Upper lobe of left lung (tissue), 4 donors: Measurements from ENCODE around the gene STAU1.

ENCODE experiments used
- CTCF ChIP-seq, 6 experiments: fragments of 450-650 bp in 4 of 6; fragments of 200-600 bp in 2 of 6; sonication (generic) in 2 of 6; IDR thresholded peaks; one replicate each; pipeline ENCODE4 v1.5.1; 2016 to 2019; ENCODE audit warnings: antibody characterized with exemption in 6 of 6
- EP300 ChIP-seq, 4 donors: sonication (generic); formaldehyde crosslinking; IDR thresholded peaks; one replicate each; pipeline ENCODE4 v1.5.1; 2017; ENCODE audit warnings: antibody characterized with exemption in 4 of 4, control low read depth in 2 of 4
- POLR2A ChIP-seq, 4 donors: fragments of 450-650 bp; IDR thresholded peaks; one replicate each; pipeline ENCODE4 v1.5.1; 2016 to 2017; ENCODE audit warnings: antibody characterized with exemption in 4 of 4, mild to moderate bottlenecking in 2 of 4
- POLR2AphosphoS5 ChIP-seq, 2 donors: sonication (generic); formaldehyde crosslinking; IDR thresholded peaks; one replicate each; pipeline ENCODE4 v1.5.1; 2017; ENCODE audit warnings: antibody characterized with exemption in 2 of 2

- no peak for TF ChIP-seq POLR2A (IDR thresholded peaks at IDR 0.05)
- TF ChIP-seq CTCF (IDR thresholded peaks at IDR 0.05): no peak
- no peak for TF ChIP-seq POLR2AphosphoS5 (IDR thresholded peaks at IDR 0.05)
- TF ChIP-seq EP300 (IDR thresholded peaks at IDR 0.05): no peak
These were observed 81.8 kb downstream of the STAU1 start for GRCh38 chr20:49106328-49106727.
